Activated CD8-positive, alpha-beta T cell treated with anti-CD3 and anti-CD28 coated beads for 36 hours (primary cell): Measurements from ENCODE around the gene RNF225. TPM values are rescaled to one million over a fixed set of nuclear protein-coding genes. Genes with fewer than 3 reads are reported as not detected.
A peak's percentile ranks its signal among the peaks of the same experiment; 100 is the strongest.
"Not testable (repeated sequence)": the region's sequence is repeated elsewhere in the genome, so short reads cannot be mapped to it uniquely, and the experiment has no call there.

Experiments used
- ATAC-seq: fragments of 200-7000 bp; cut with Tn5 transposase; one replicate; pipeline ENCODE4 v1.10.0; 2021; ENCODE audit warnings: mild to moderate bottlenecking, moderate library complexity
- CTCF ChIA-PET: fragments of 350-600 bp; sonication (Branson Sonifier 250); formaldehyde crosslinking; loops from one replicate; lab custom pipeline; 2021; ENCODE audit warnings: antibody characterized with exemption; lab: Charles Lee
- POLR2A ChIA-PET: fragments of 350-600 bp; sonication (Branson Sonifier 250); formaldehyde crosslinking; loops from one replicate; lab custom pipeline; 2021; ENCODE audit warnings: antibody characterized with exemption; lab: Charles Lee
- DNase-seq: peaks from one replicate; pipeline ENCODE4 v3.0.0-alpha.2; 2020
- H3K27ac Mint-ChIP-seq: one replicate; pipeline ENCODE4 v1.8.0; 2021; ENCODE audit warnings: mild to moderate bottlenecking, mixed read lengths
- H3K27me3 Mint-ChIP-seq: one replicate; pipeline ENCODE4 v1.8.0; 2021; ENCODE audit warnings: mixed read lengths
- H3K36me3 Mint-ChIP-seq: one replicate; pipeline ENCODE4 v1.8.0; 2021; ENCODE audit warnings: low read depth, mixed read lengths
- H3K4me1 Mint-ChIP-seq: one replicate; pipeline ENCODE4 v1.8.0; 2021; ENCODE audit warnings: low read depth, mixed read lengths
- H3K4me3 Mint-ChIP-seq: one replicate; pipeline ENCODE4 v1.8.0; 2021; ENCODE audit warnings: mild to moderate bottlenecking, moderate library complexity, mixed read lengths
- H3K9me3 Mint-ChIP-seq: one replicate; pipeline ENCODE4 v1.8.0; 2021; ENCODE audit warnings: mixed read lengths
- CTCF ChIP-seq: fragments of 200-600 bp; IDR thresholded peaks from one replicate; pipeline ENCODE4 v1.8.0; 2022; ENCODE audit warnings: antibody characterized with exemption, mild to moderate bottlenecking
- intact Hi-C: fragments of 100-400 bp; cut with micrococcal nuclease; formaldehyde crosslinking; loops from one replicate; pipeline ENCODE4 v1.10.0; 2022
- microRNA-seq: library from miRNA; unstranded; fragments of <30 nt; microRNA quantifications from one replicate; pipeline ENCODE4 v1.2.0, GENCODE V29; 2022; ENCODE audit warnings: borderline microRNAs expressed, borderline replicate concordance
- total RNA-seq, 2 experiments: library from RNA; stranded (reverse); gene quantifications; one replicate each; pipeline ENCODE4 v1.2.3, GENCODE V29; 2021

The RNF225 gene
- total RNA-seq, 2 experiments from 2014 or later, result 0.81 to 1.1 TPM

- TF ChIP-seq CTCF, result no peak
- peak; percentile 98 for DNase-seq
- Mint-ChIP-seq H3K4me3 (peak within 1 kb of the TSS; percentile 81), H3K4me1 (peaks cover 21% of the 10 kb centered on the region), H3K27ac (peak within 1 kb of the TSS; percentile 90), H3K27me3 (no peaks in the 10 kb centered on the region), H3K36me3 (peaks cover 52% of the 10 kb centered on the region), H3K9me3 (peaks cover 46% of the 10 kb centered on the region)
- ATAC-seq, result peak; percentile 97
- CTCF ChIA-PET, result interaction anchor here (0.6 kb wide), 1 partner anchor 153 kb away, joined by 3 read pairs; no protein-coding TSS in a partner anchor
- intact Hi-C loops, result no loop called here
- POLR2A ChIA-PET, result no interaction called here
Observed at GRCh38 chr19:58439576-58440554, 44.4 kb downstream of the RNF225 start, which contains the start of gene ZNF132. Gene ZNF132, minus strand, starts transcription at chr19:58440153. Its CDS starts 332 bp downstream, at chr19:58439821.

GRCh38 chr19:58440556-58440955 is 45.1 kb downstream of the RNF225 start:
- intact Hi-C loops, result no loop called here
- Mint-ChIP-seq H3K9me3 (peaks cover 39% of the 10 kb centered on the region), H3K27ac (peak overlapping the region; percentile 90), H3K36me3 (peaks cover 45% of the 10 kb centered on the region), H3K4me1 (peaks cover 21% of the 10 kb centered on the region), H3K27me3 (no peaks in the 10 kb centered on the region), H3K4me3 (peak overlapping the region; percentile 81)
- ChIA-PET CTCF (interaction anchor here (0.6 kb wide), 1 partner anchor 154 kb away, joined by 3 read pairs; no protein-coding TSS in a partner anchor), POLR2A (interaction anchor here (0.7 kb wide), 1 partner anchor 11 kb away, joined by 3 read pairs; the partner anchor contains the start of gene ZNF324B)
- ATAC-seq, result no peak
- no peak for TF ChIP-seq CTCF
- no peak for DNase-seq

GRCh38 chr19:58442986-58443385 is 47.5 kb downstream of the RNF225 start:
- H3K9me3 Mint-ChIP-seq, result peaks cover 22% of the 10 kb centered on the region
- H3K27ac Mint-ChIP-seq, ATAC-seq, H3K27me3 Mint-ChIP-seq, H3K4me3 Mint-ChIP-seq, DNase-seq, intact Hi-C loops: not testable (repeated sequence)
- peaks cover 18% of the 10 kb centered on the region for H3K4me1 Mint-ChIP-seq
- CTCF ChIA-PET, result interaction anchor here (1.3 kb wide), 1 partner anchor 77 kb away, joined by 3 read pairs; the partner anchor contains the start of gene ZBTB45
- POLR2A ChIA-PET, result interaction anchor here (1.2 to 1.4 kb wide), 3 partner anchors 17 to 214 kb away, joined by 3 to 4 read pairs (median 4); partner anchors contain the start of genes ZNF446 and ZNF544
- peaks cover 24% of the 10 kb centered on the region for H3K36me3 Mint-ChIP-seq

Small RNA genes within 50 kb of the gene (microRNA-seq; reads per million reads assigned to microRNA genes)
- not detected for gene MIR4754

Other genes with a start within 250 kb of the RNF225 start
- gene ZNF329, start 244.9 kb upstream of the RNF225 start, total RNA-seq, result 1 to 10 TPM; 6.0 to 6.2 TPM
- gene ZNF274, start 212.6 kb upstream of the RNF225 start, total RNA-seq, result 10 to 100 TPM; 24.0 to 25.9 TPM
- gene ZNF544, start 166.7 kb upstream of the RNF225 start, total RNA-seq, result 10 to 100 TPM; 49.8 to 52.3 TPM
- 1 to 10 TPM; 5.2 to 5.8 TPM for gene ZNF8, start 116.7 kb upstream of the RNF225 start, total RNA-seq
- gene ERVK3-1, start 90.3 kb upstream of the RNF225 start, total RNA-seq, result 10 to 100 TPM; 40.6 to 43.0 TPM
- 1 to 10 TPM; 2.6 to 2.9 TPM for gene ZSCAN22, start 68.7 kb upstream of the RNF225 start, total RNA-seq
- 10 to 100 TPM; 35.2 to 36.2 TPM for gene A1BG, start 42.2 kb upstream of the RNF225 start, total RNA-seq
- gene ZNF497, start 32.9 kb upstream of the RNF225 start, total RNA-seq, result 1 to 10 TPM; 1.3 to 1.6 TPM
- 1 to 10 TPM; 1.5 to 1.6 TPM for gene ZNF837, start 14.6 kb upstream of the RNF225 start, total RNA-seq
- gene RPS5, start 8.4 kb upstream of the RNF225 start, total RNA-seq, result 1,000 to 10,000 TPM; 1,906 to 1,936 TPM
- gene ZNF584, start 13.0 kb downstream of the RNF225 start, total RNA-seq, result 10 to 100 TPM; 12.0 to 14.3 TPM
- 1 to 10 TPM; 3.4 to 3.8 TPM for gene ZNF132, start 44.5 kb downstream of the RNF225 start, total RNA-seq
- gene ZNF324B, start 56.0 kb downstream of the RNF225 start, total RNA-seq, result 1 to 10 TPM; 7.6 to 8.2 TPM
- gene ZNF324, start 71.4 kb downstream of the RNF225 start, total RNA-seq, result 10 to 100 TPM in 1 of 2 experiments, 1 to 10 TPM in 1; 8.1 to 10.1 TPM
- 1 to 10 TPM; 3.5 to 4.0 TPM for gene ZNF446, start 80.7 kb downstream of the RNF225 start, total RNA-seq
- gene SLC27A5, start 116.3 kb downstream of the RNF225 start, total RNA-seq, result 10 to 100 TPM; 21.7 to 26.6 TPM
- gene ZBTB45, start 124.2 kb downstream of the RNF225 start, total RNA-seq, result 1 to 10 TPM; 7.4 to 7.9 TPM
- gene TRIM28, start 148.4 kb downstream of the RNF225 start, total RNA-seq, result 100 to 1,000 TPM; 527 to 550 TPM
- 10 to 100 TPM; 88.3 to 90.0 TPM for gene CHMP2A, start 159.4 kb downstream of the RNF225 start, total RNA-seq
- 100 to 1,000 TPM; 107 to 114 TPM for gene UBE2M, start 163.0 kb downstream of the RNF225 start, total RNA-seq
- 10 to 100 TPM; 12.1 to 13.4 TPM for gene MZF1, start 177.7 kb downstream of the RNF225 start, total RNA-seq